ENCODE results near the gene SPAG16.

- TF ChIP-seq YY1 (IDR thresholded peaks at IDR 0.05; ENCODE audit: insufficient read depth, insufficient read length) (no peak), ZNF274 (IDR thresholded peaks at IDR 0.05; ENCODE audit: low read depth, low read length) (no peak)
Observed at GRCh38 chr2:213251618-213252017, 32.6 kb upstream of the SPAG16 start.

Data from NT2/D1 (cell line).